Panc1 (cell line): ENCODE measurements around the gene DVL2. TPM values are rescaled to one million over a fixed set of nuclear protein-coding genes. Genes with fewer than 3 reads are reported as not detected.

Source experiments
- ATAC-seq: fragments of 200-7000 bp; cut with Tn5 transposase; 2 replicates; pipeline ENCODE4 v1.9.1; 2020; ENCODE audit warnings: mild to moderate bottlenecking, moderate library complexity
- BruUV-seq: library from RNA; stranded (reverse); fragments of 400-500 nt; replicated peaks from 2 replicates; lab custom pipeline; 2021; lab: Mats Ljungman, UMichigan
- CTCF ChIA-PET: fragments of 300-600 bp; sonication (Branson Sonifier 250); formaldehyde crosslinking; loops from one replicate; lab custom pipeline; 2022; ENCODE audit warnings: antibody characterized with exemption; lab: Charles Lee
- POLR2A ChIA-PET: fragments of 300-600 bp; sonication (Branson Sonifier 250); formaldehyde crosslinking; loops from one replicate; lab custom pipeline; 2022; ENCODE audit warnings: antibody characterized with exemption; lab: Charles Lee
- DNase-seq: peaks from one replicate; pipeline ENCODE4 v3.0.0-alpha.2; 2010; ENCODE audit warnings: low read depth, low spot score
- H3K27ac ChIP-seq: 2 replicates; pipeline ENCODE4 v1.5.1; 2011; ENCODE audit warnings: mild to moderate bottlenecking, low read length, inconsistent platforms
- H3K27me3 ChIP-seq: fragments of 200-500 bp; sonication (Bioruptor generic); 2 replicates; pipeline ENCODE4 v1.6.0; 2014; ENCODE audit warnings: low read length, inconsistent platforms; ENCODE audit not compliant: control insufficient read depth, insufficient read depth
- H3K36me3 ChIP-seq: fragments of 200-500 bp; sonication (Bioruptor generic); 2 replicates; pipeline ENCODE4 v1.5.1; 2014; ENCODE audit warnings: inconsistent platforms, mild to moderate bottlenecking, low read length, moderate library complexity; ENCODE audit not compliant: control insufficient read depth, insufficient read depth
- H3K4me1 ChIP-seq: 2 replicates; pipeline ENCODE4 v1.5.1; 2011; ENCODE audit warnings: inconsistent platforms, mild to moderate bottlenecking, low read length, moderate library complexity; ENCODE audit not compliant: control insufficient read depth, insufficient read depth
- H3K4me3 ChIP-seq, 2 experiments: 2 replicates each; pipeline ENCODE4 v1.5.1; 2011 to 2012; ENCODE audit warnings: low read depth in 2 of 2, low read length in 2 of 2, mild to moderate bottlenecking in 2 of 2, inconsistent platforms in 1 of 2, moderate library complexity in 1 of 2
- H3K9me3 ChIP-seq: fragments of 200-500 bp; sonication (Bioruptor generic); 2 replicates; pipeline ENCODE4 v1.5.1; 2014; ENCODE audit warnings: low read depth, mild to moderate bottlenecking, inconsistent platforms, low read length, moderate library complexity; ENCODE audit not compliant: control insufficient read depth, insufficient read depth
- CTCF ChIP-seq: fragments of 450-650 bp; IDR thresholded peaks from 2 replicates; pipeline ENCODE4 v1.5.1; 2017; ENCODE audit warnings: mild to moderate bottlenecking
- POLR2AphosphoS5 ChIP-seq: IDR thresholded peaks from 2 replicates; pipeline ENCODE4 v1.6.1; 2012; ENCODE audit warnings: mild to moderate bottlenecking, low read depth, low read length, moderate library complexity
- REST ChIP-seq, 2 experiments: IDR thresholded peaks; 2 replicates each; pipeline ENCODE4 v1.6.1; 2011 to 2012; ENCODE audit warnings: low read depth in 2 of 2, control low read depth in 1 of 2, low read length in 1 of 2, mild to moderate bottlenecking in 1 of 2, moderate library complexity in 1 of 2; ENCODE audit not compliant: insufficient read depth in 1 of 2
- SIN3A ChIP-seq: IDR thresholded peaks from 2 replicates; pipeline ENCODE4 v1.6.1; 2012; ENCODE audit warnings: low read depth, mild to moderate bottlenecking, low read length, moderate library complexity, borderline replicate concordance; ENCODE audit not compliant: insufficient read depth
- TCF7L2 ChIP-seq: IDR thresholded peaks from 2 replicates; pipeline ENCODE4 v1.6.1; 2011; ENCODE audit warnings: mild to moderate bottlenecking, low read depth, low read length, inconsistent platforms
- in situ Hi-C: cut with HindIII; loops from 2 replicates; pipeline ENCODE4 v1.10.0; 2016; ENCODE audit warnings: low sequenced_read_pairs, low pct_unique_long_range_greater_than_20kb
- intact Hi-C: fragments of 100-400 bp; cut with micrococcal nuclease; formaldehyde crosslinking; loops from one replicate; pipeline ENCODE4 v1.10.0; 2022; ENCODE audit not compliant: unreplicated experiment
- total RNA-seq: library from RNA; stranded (reverse); gene quantifications from one replicate; pipeline ENCODE4 v1.2.1, GENCODE V29; 2021; ENCODE audit not compliant: unreplicated experiment

DVL2 gene
- total RNA-seq, 1 experiment from 2014 or later: 84.2 TPM

- in situ Hi-C loops: no loop called here
- CTCF ChIA-PET: no interaction called here
- no TSS peak for BruUV-seq
- H3K4me1 ChIP-seq: peaks cover 16% of the 10 kb centered on the region
- peak within 1 kb of the TSS; percentile 92 for H3K27ac ChIP-seq
- H3K27me3 ChIP-seq: no peaks in the 10 kb centered on the region
- no peaks in the 10 kb centered on the region for H3K9me3 ChIP-seq
- intact Hi-C loops: no loop called here
- peak within 1 kb of the TSS; percentile 72 to 80 for H3K4me3 ChIP-seq
- ATAC-seq (peak; percentile 98), DNase-seq (peak; percentile 97)
- POLR2A ChIA-PET: no interaction called here
- TF ChIP-seq SIN3A (0 out of 2 replicates have a peak, but pooled peaks have one; percentile 16), TCF7L2 (no peak)
- H3K36me3 ChIP-seq: peaks cover 7% of the 10 kb centered on the region
Observed at GRCh38 chr17:7251661-7252175, 17.4 kb upstream of the DVL2 start, which contains the start of gene CTDNEP1. CTDNEP1 (minus strand) TSS chr17:7251734; CDS start chr17:7251296, 438 bp downstream.

GRCh38 chr17:7250695-7251627, 16.6 kb upstream of the DVL2 start:
- no peaks in the 10 kb centered on the region for H3K27me3 ChIP-seq
- H3K4me3 ChIP-seq: peak overlapping the region; percentile 72 to 80
- ChIA-PET POLR2A (no interaction called here), CTCF (no interaction called here)
- H3K4me1 ChIP-seq: peaks cover 16% of the 10 kb centered on the region
- H3K36me3 ChIP-seq: peaks cover 9% of the 10 kb centered on the region
- no peaks in the 10 kb centered on the region for H3K9me3 ChIP-seq
- no peak for TF ChIP-seq REST (IDR thresholded peaks at IDR 0.05; ENCODE audit: insufficient read depth in 1 of 2, low read depth in 2 of 2, low read length in 1 of 2)
- no peak for TF ChIP-seq POLR2AphosphoS5
- TF ChIP-seq TCF7L2: no peak
- no peak for TF ChIP-seq SIN3A
- no peak for TF ChIP-seq CTCF
- DNase-seq (no peak), ATAC-seq (peak; percentile 5)
- in situ Hi-C loops: no loop called here
- BruUV-seq: no TSS peak
- H3K27ac ChIP-seq: peak overlapping the region; percentile 92
- intact Hi-C loops: no loop called here
